Measurements from ENCODE around the gene FBXW11. TPM values are rescaled to one million over a fixed set of nuclear protein-coding genes. Genes with fewer than 3 reads are reported as not detected.

FBXW11 gene
- total and polyA plus RNA-seq, 2 donors (not counting 1 experiment from before 2014, with no cell fraction given) = 19.7 to 62.4 TPM

DNA sequence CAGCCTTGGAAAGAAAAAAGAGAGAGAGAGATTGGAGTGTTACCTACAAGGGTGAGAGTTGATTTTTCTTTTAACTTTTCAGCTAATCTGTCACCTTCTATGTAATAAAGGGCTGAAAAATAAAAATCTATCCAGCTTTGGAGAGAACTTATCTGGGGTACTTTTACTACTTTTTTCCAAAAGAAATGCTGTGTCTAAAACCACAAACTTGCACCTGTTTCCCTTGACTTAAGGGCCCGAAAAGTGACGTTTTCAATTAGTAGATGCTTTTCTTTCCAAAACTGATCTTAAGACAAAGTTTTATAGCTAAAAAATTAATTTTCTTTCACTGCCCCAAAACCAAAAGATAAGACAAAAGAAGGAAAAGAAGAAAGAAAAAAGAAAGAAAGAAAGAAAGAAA is 172.0 kb downstream of the FBXW11 start:
- intact Hi-C loops (cut with micrococcal nuclease) = no loop called here
- H3K9me3 ChIP-seq (ENCODE audit: control extremely low read depth in 1 of 3, control insufficient read depth in 2 of 3, insufficient read depth in 1 of 3, low read length in 2 of 3) = peaks cover 0 to 7% (median 6%) of the 10 kb centered on the region in 3 donors
- H3K27ac ChIP-seq (ENCODE audit: low read length in 2 of 2) = no peak overlapping the region
- H3K79me2 ChIP-seq (ENCODE audit: control insufficient read depth, insufficient read depth, low read length) = no peaks in the 10 kb centered on the region
- Mint-ChIP-seq H3K4me3 (no peak overlapping the region), H3K9me3 (ENCODE audit: insufficient read depth) (peaks cover 13% of the 10 kb centered on the region), H3K27ac (no peak overlapping the region), H3K27me3 (no peaks in the 10 kb centered on the region), H3K4me1 (no peaks in the 10 kb centered on the region)
- no peak for TF ChIP-seq EZH2 (IDR thresholded peaks at IDR 0.05; ENCODE audit: borderline replicate concordance, insufficient read depth, low read depth, low read length, poor library complexity, severe bottlenecking)
- TF ChIP-seq, protein P1, sequence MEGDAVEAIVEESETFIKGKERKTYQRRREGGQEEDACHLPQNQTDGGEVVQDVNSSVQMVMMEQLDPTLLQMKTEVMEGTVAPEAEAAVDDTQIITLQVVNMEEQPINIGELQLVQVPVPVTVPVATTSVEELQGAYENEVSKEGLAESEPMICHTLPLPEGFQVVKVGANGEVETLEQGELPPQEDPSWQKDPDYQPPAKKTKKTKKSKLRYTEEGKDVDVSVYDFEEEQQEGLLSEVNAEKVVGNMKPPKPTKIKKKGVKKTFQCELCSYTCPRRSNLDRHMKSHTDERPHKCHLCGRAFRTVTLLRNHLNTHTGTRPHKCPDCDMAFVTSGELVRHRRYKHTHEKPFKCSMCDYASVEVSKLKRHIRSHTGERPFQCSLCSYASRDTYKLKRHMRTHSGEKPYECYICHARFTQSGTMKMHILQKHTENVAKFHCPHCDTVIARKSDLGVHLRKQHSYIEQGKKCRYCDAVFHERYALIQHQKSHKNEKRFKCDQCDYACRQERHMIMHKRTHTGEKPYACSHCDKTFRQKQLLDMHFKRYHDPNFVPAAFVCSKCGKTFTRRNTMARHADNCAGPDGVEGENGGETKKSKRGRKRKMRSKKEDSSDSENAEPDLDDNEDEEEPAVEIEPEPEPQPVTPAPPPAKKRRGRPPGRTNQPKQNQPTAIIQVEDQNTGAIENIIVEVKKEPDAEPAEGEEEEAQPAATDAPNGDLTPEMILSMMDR (IDR thresholded peaks at IDR 0.05) = no peak
- POLR2A ChIA-PET = no interaction called here
- no peaks in the 10 kb centered on the region for H3K36me3 ChIP-seq (replicated peaks in 1 of 2; ENCODE audit: control extremely low read depth in 1 of 2, control insufficient read depth in 1 of 2, extremely low read depth in 1 of 2, insufficient read depth in 2 of 2, low read length in 1 of 2)
- H3K27me3 ChIP-seq (replicated peaks in 1 of 4; ENCODE audit: control extremely low read depth in 1 of 4, control insufficient read depth in 3 of 4, insufficient read depth in 4 of 4, low read length in 3 of 4) = no peaks in the 10 kb centered on the region
- no peak overlapping the region for H3K9ac ChIP-seq (ENCODE audit: low read length)
- WGBS (ENCODE audit: insufficient coverage) = no CpG with 5 or more reads among the region's 2 CpGs
- CTCF ChIA-PET = no interaction called here
- no peak for ATAC-seq (ENCODE audit: low read depth)
- no peak overlapping the region for H2AFZ ChIP-seq (ENCODE audit: insufficient read depth, low read depth, low read length, poor library complexity, severe bottlenecking)
- DNase-seq = no peak
- no peak overlapping the region for H3K4me2 ChIP-seq (replicated peaks; ENCODE audit: low read depth, low read length, poor library complexity, severe bottlenecking)
- no peaks in the 10 kb centered on the region for H3K4me1 ChIP-seq (ENCODE audit: control insufficient read depth in 2 of 2, insufficient read depth in 2 of 2, low read length in 2 of 2)
- no peak overlapping the region for H3K4me3 ChIP-seq (ENCODE audit: control extremely low read depth in 1 of 5, extremely low read depth in 1 of 5, insufficient read depth in 1 of 5, low read depth in 2 of 5, low read length in 4 of 5)
- no peaks in the 10 kb centered on the region for H4K20me1 ChIP-seq (ENCODE audit: control insufficient read depth, insufficient read depth, low read length, poor library complexity, severe bottlenecking)

DNA sequence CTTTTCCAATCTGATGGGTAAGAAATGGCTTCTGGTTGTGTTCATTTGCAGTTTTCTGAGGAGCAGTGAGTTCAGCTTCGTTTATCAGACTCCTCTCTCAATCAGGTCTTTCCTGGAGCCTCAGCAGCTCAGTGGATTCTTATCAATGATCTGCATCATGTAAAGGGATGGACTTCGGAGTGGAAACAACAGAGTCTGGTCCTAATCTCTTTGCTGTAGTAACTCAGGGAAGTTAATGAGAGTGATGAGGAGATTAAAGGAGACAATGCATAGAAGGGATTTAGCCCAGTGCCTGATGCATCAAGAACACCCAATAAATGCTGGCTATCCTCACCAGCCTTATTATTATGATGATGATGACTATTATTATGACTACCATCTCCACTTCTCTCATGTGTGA is 173.7 kb downstream of the FBXW11 start:
- Histone ChIP-seq H3K36me3 (replicated peaks in 1 of 2; ENCODE audit: control extremely low read depth in 1 of 2, control insufficient read depth in 1 of 2, extremely low read depth in 1 of 2, insufficient read depth in 2 of 2, low read length in 1 of 2) (no peaks in the 10 kb centered on the region), H3K4me3 (ENCODE audit: control extremely low read depth in 1 of 5, extremely low read depth in 1 of 5, insufficient read depth in 1 of 5, low read depth in 2 of 5, low read length in 4 of 5) (no peak overlapping the region), H3K27ac (ENCODE audit: low read length in 2 of 2) (no peak overlapping the region), H3K4me2 (replicated peaks; ENCODE audit: low read depth, low read length, poor library complexity, severe bottlenecking) (no peak overlapping the region), H4K20me1 (ENCODE audit: control insufficient read depth, insufficient read depth, low read length, poor library complexity, severe bottlenecking) (no peaks in the 10 kb centered on the region), H3K9ac (ENCODE audit: low read length) (no peak overlapping the region), H3K79me2 (ENCODE audit: control insufficient read depth, insufficient read depth, low read length) (no peaks in the 10 kb centered on the region), H2AFZ (ENCODE audit: insufficient read depth, low read depth, low read length, poor library complexity, severe bottlenecking) (no peak overlapping the region), H3K9me3 (ENCODE audit: control extremely low read depth in 1 of 3, control insufficient read depth in 2 of 3, insufficient read depth in 1 of 3, low read length in 2 of 3) (peaks cover 0 to 7% (median 6%) of the 10 kb centered on the region in 3 donors), H3K4me1 (ENCODE audit: control insufficient read depth in 2 of 2, insufficient read depth in 2 of 2, low read length in 2 of 2) (no peaks in the 10 kb centered on the region), H3K27me3 (replicated peaks in 1 of 4; ENCODE audit: control extremely low read depth in 1 of 4, control insufficient read depth in 3 of 4, insufficient read depth in 4 of 4, low read length in 3 of 4) (no peaks in the 10 kb centered on the region)
- intact Hi-C loops (cut with micrococcal nuclease) = no loop called here
- no peak for DNase-seq
- POLR2A ChIA-PET = no interaction called here
- H3K27me3 Mint-ChIP-seq = no peaks in the 10 kb centered on the region
- no peak for TF ChIP-seq EZH2 (IDR thresholded peaks at IDR 0.05; ENCODE audit: borderline replicate concordance, insufficient read depth, low read depth, low read length, poor library complexity, severe bottlenecking)
- TF ChIP-seq, protein P1 (IDR thresholded peaks at IDR 0.05) = no peak
- H3K4me1 Mint-ChIP-seq = no peaks in the 10 kb centered on the region
- 67% methylated on average over 1 of the region's 2 CpGs for WGBS (ENCODE audit: insufficient coverage)
- no peak for ATAC-seq (ENCODE audit: low read depth)
- H3K27ac Mint-ChIP-seq = no peak overlapping the region
- no peak overlapping the region for H3K4me3 Mint-ChIP-seq
- CTCF ChIA-PET = interaction anchor here (0.8 kb wide), 1 partner anchor 28 kb away, joined by 3 read pairs; no protein-coding TSS in a partner anchor
- H3K9me3 Mint-ChIP-seq (ENCODE audit: insufficient read depth) = peaks cover 13% of the 10 kb centered on the region
